ENCODE data around the gene THADA. TPM values are rescaled to one million over a fixed set of nuclear protein-coding genes. Genes with fewer than 3 reads are reported as not detected.

THADA gene
- polyA plus RNA-seq, 3 donors, result 7.3 to 11.2 (median 9.7) TPM

- no peaks in the 10 kb centered on the region for H4K20me1 ChIP-seq (ENCODE audit: insufficient read depth, low read length)
- Mint-ChIP-seq H3K27ac (no peak overlapping the region), H3K27me3 (ENCODE audit: low read depth in 3 of 3) (no peaks in the 10 kb centered on the region), H3K36me3 (peaks cover 2 to 17% of the 10 kb centered on the region in 2 donors), H3K4me3 (no peak overlapping the region), H3K4me1 (peaks cover 35% of the 10 kb centered on the region), H3K9me3 (peaks cover 0 to 2% (median 0%) of the 10 kb centered on the region in 7 donors)
- H2AFZ ChIP-seq (ENCODE audit: insufficient read depth, low read depth, low read length, poor library complexity, severe bottlenecking), result no peak overlapping the region
- H3K4me3 ChIP-seq (replicated peaks in 1 of 3; ENCODE audit: low read depth in 2 of 3, low read length in 3 of 3), result no peak overlapping the region
- peak; percentile 79 for TF ChIP-seq CTCF (IDR thresholded peaks at IDR 0.05)
- no peak overlapping the region for H3K4me2 ChIP-seq (replicated peaks; ENCODE audit: extremely low read depth, low read length, poor library complexity, severe bottlenecking)
- H3K36me3 ChIP-seq (replicated peaks in 1 of 2; ENCODE audit: control insufficient read depth in 1 of 2, insufficient read depth in 2 of 2, low read length in 2 of 2), result no peaks in the 10 kb centered on the region
- no peaks in the 10 kb centered on the region for H3K9me3 ChIP-seq (replicated peaks in 1 of 2; ENCODE audit: control insufficient read depth in 1 of 2, insufficient read depth in 1 of 2, low read length in 2 of 2)
- no peaks in the 10 kb centered on the region for H3K27me3 ChIP-seq (ENCODE audit: control insufficient read depth in 2 of 2, insufficient read depth in 2 of 2, low read length in 2 of 2)
- no peaks in the 10 kb centered on the region for H3K79me2 ChIP-seq (ENCODE audit: insufficient read depth, low read length)
- no peak overlapping the region for H3K27ac ChIP-seq (ENCODE audit: low read depth in 1 of 2, low read length in 2 of 2)
- DNase-seq, result peak; percentile 32 to 59 (median 47)
- no CpG with 5 or more reads among the region's 3 CpGs for WGBS (ENCODE audit: insufficient coverage)
- H3K9ac ChIP-seq (ENCODE audit: insufficient read depth, low read length, poor library complexity, severe bottlenecking), result no peak overlapping the region
- H3K4me1 ChIP-seq (ENCODE audit: control insufficient read depth in 1 of 2, insufficient read depth in 2 of 2, low read length in 2 of 2), result peaks cover 29 to 39% of the 10 kb centered on the region in 2 donors
- intact Hi-C loops (cut with micrococcal nuclease), result loop anchor here (5.0 to 10.0 kb wide), 3 partner anchors 315 to 688 kb away; partner anchors contain the start of gene ZFP36L2 (in 2 of the 2)
Measured at GRCh38 chr2:43542285-43542933, 53.4 kb downstream of the THADA start.

GRCh38 chr2:43541165-43541564 is 54.7 kb downstream of the THADA start:
- no peaks in the 10 kb centered on the region for H3K27me3 ChIP-seq (ENCODE audit: control insufficient read depth in 2 of 2, insufficient read depth in 2 of 2, low read length in 2 of 2)
- peak overlapping the region in 6 of 7 donors; percentile 3 to 95 (median 80) for H3K27ac Mint-ChIP-seq
- peaks cover 0 to 2% (median 0%) of the 10 kb centered on the region in 7 donors for H3K9me3 Mint-ChIP-seq
- H3K4me3 Mint-ChIP-seq, result no peak overlapping the region
- peak overlapping the region in 1 of 2 donors; percentile 86 for H3K27ac ChIP-seq (ENCODE audit: low read depth in 1 of 2, low read length in 2 of 2)
- H3K9me3 ChIP-seq (replicated peaks in 1 of 2; ENCODE audit: control insufficient read depth in 1 of 2, insufficient read depth in 1 of 2, low read length in 2 of 2), result no peaks in the 10 kb centered on the region
- WGBS (ENCODE audit: insufficient coverage), result 48% methylated on average over 3 of the region's 6 CpGs
- intact Hi-C loops (cut with micrococcal nuclease), result loop anchor here (5.0 to 10.0 kb wide), 3 partner anchors 314 to 686 kb away; partner anchors contain the start of gene ZFP36L2 (in 2 of the 2)
- H3K9ac ChIP-seq (ENCODE audit: insufficient read depth, low read length, poor library complexity, severe bottlenecking), result no peak overlapping the region
- no peaks in the 10 kb centered on the region for H3K79me2 ChIP-seq (ENCODE audit: insufficient read depth, low read length)
- DNase-seq, result peak in 2 of 3 donors; percentile 27 to 33
- H4K20me1 ChIP-seq (ENCODE audit: insufficient read depth, low read length), result no peaks in the 10 kb centered on the region
- TF ChIP-seq CTCF (IDR thresholded peaks at IDR 0.05), result no peak
- H3K4me1 Mint-ChIP-seq, result peaks cover 41% of the 10 kb centered on the region
- peaks cover 0 to 18% of the 10 kb centered on the region in 2 donors for H3K36me3 Mint-ChIP-seq
- H2AFZ ChIP-seq (ENCODE audit: insufficient read depth, low read depth, low read length, poor library complexity, severe bottlenecking), result no peak overlapping the region
- peaks cover 32 to 48% of the 10 kb centered on the region in 2 donors for H3K4me1 ChIP-seq (ENCODE audit: control insufficient read depth in 1 of 2, insufficient read depth in 2 of 2, low read length in 2 of 2)
- no peak overlapping the region for H3K4me2 ChIP-seq (replicated peaks; ENCODE audit: extremely low read depth, low read length, poor library complexity, severe bottlenecking)
- no peaks in the 10 kb centered on the region for H3K36me3 ChIP-seq (replicated peaks in 1 of 2; ENCODE audit: control insufficient read depth in 1 of 2, insufficient read depth in 2 of 2, low read length in 2 of 2)
- H3K4me3 ChIP-seq (replicated peaks in 1 of 3; ENCODE audit: low read depth in 2 of 3, low read length in 3 of 3), result no peak overlapping the region
- H3K27me3 Mint-ChIP-seq (ENCODE audit: low read depth in 3 of 3), result no peaks in the 10 kb centered on the region

All from CD14-positive monocyte (primary cell).